Ovary (tissue), 3 donors: Measurements from ENCODE around the gene BMPR1A.

Experiments
- EP300 ChIP-seq: sonication (generic); formaldehyde crosslinking; IDR thresholded peaks from one replicate; pipeline ENCODE4 v1.6.1; 2017; ENCODE audit warnings: antibody characterized with exemption
- POLR2A ChIP-seq: fragments of 450-650 bp; IDR thresholded peaks from one replicate; pipeline ENCODE4 v1.6.1; 2017; ENCODE audit warnings: antibody characterized with exemption, mild to moderate bottlenecking, moderate library complexity
- TF ChIP-seq, protein P1 (sequence below), 3 donors: fragments of 450-650 bp in 2 of 3; fragments of 200-600 bp in 1 of 3; IDR thresholded peaks; one replicate each; pipeline versions ENCODE4 v1.5.1 to v1.8.0; 2016 to 2022; ENCODE audit warnings: antibody characterized with exemption in 3 of 3, mild to moderate bottlenecking in 1 of 3
- donor health status: DM: no; HTN: no; CAD: no.

- TF ChIP-seq, protein P1, sequence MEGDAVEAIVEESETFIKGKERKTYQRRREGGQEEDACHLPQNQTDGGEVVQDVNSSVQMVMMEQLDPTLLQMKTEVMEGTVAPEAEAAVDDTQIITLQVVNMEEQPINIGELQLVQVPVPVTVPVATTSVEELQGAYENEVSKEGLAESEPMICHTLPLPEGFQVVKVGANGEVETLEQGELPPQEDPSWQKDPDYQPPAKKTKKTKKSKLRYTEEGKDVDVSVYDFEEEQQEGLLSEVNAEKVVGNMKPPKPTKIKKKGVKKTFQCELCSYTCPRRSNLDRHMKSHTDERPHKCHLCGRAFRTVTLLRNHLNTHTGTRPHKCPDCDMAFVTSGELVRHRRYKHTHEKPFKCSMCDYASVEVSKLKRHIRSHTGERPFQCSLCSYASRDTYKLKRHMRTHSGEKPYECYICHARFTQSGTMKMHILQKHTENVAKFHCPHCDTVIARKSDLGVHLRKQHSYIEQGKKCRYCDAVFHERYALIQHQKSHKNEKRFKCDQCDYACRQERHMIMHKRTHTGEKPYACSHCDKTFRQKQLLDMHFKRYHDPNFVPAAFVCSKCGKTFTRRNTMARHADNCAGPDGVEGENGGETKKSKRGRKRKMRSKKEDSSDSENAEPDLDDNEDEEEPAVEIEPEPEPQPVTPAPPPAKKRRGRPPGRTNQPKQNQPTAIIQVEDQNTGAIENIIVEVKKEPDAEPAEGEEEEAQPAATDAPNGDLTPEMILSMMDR (IDR thresholded peaks at IDR 0.05) = no peak
- TF ChIP-seq POLR2A (no peak), EP300 (no peak)
Observed at GRCh38 chr10:86871563-86872183, 115.3 kb downstream of the BMPR1A start.
